ENCODE measurements around the gene CRYBG3.

CRYBG3 gene

GRCh38 chr3:97988784-97989568, 167.2 kb downstream of the CRYBG3 start:
- TF ChIP-seq ZFX (IDR thresholded peaks at IDR 0.05; ENCODE audit: borderline replicate concordance): no peak
- TF ChIP-seq, protein P1, sequence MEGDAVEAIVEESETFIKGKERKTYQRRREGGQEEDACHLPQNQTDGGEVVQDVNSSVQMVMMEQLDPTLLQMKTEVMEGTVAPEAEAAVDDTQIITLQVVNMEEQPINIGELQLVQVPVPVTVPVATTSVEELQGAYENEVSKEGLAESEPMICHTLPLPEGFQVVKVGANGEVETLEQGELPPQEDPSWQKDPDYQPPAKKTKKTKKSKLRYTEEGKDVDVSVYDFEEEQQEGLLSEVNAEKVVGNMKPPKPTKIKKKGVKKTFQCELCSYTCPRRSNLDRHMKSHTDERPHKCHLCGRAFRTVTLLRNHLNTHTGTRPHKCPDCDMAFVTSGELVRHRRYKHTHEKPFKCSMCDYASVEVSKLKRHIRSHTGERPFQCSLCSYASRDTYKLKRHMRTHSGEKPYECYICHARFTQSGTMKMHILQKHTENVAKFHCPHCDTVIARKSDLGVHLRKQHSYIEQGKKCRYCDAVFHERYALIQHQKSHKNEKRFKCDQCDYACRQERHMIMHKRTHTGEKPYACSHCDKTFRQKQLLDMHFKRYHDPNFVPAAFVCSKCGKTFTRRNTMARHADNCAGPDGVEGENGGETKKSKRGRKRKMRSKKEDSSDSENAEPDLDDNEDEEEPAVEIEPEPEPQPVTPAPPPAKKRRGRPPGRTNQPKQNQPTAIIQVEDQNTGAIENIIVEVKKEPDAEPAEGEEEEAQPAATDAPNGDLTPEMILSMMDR (IDR thresholded peaks at IDR 0.05): no peak
- H3K27ac ChIP-seq: no peak overlapping the region

GRCh38 chr3:97990624-97991292, 168.9 kb downstream of the CRYBG3 start:
- TF ChIP-seq ZFX (IDR thresholded peaks at IDR 0.05; ENCODE audit: borderline replicate concordance): no peak
- TF ChIP-seq, protein P1 (IDR thresholded peaks at IDR 0.05): no peak
- no peak overlapping the region for H3K27ac ChIP-seq

- no peak for TF ChIP-seq ZFX (IDR thresholded peaks at IDR 0.05; ENCODE audit: borderline replicate concordance)
- TF ChIP-seq, protein P1 (IDR thresholded peaks at IDR 0.05): no peak
- H3K27ac ChIP-seq: no peak overlapping the region
Measured at GRCh38 chr3:97991293-97991682, 169.5 kb downstream of the CRYBG3 start.

DNA sequence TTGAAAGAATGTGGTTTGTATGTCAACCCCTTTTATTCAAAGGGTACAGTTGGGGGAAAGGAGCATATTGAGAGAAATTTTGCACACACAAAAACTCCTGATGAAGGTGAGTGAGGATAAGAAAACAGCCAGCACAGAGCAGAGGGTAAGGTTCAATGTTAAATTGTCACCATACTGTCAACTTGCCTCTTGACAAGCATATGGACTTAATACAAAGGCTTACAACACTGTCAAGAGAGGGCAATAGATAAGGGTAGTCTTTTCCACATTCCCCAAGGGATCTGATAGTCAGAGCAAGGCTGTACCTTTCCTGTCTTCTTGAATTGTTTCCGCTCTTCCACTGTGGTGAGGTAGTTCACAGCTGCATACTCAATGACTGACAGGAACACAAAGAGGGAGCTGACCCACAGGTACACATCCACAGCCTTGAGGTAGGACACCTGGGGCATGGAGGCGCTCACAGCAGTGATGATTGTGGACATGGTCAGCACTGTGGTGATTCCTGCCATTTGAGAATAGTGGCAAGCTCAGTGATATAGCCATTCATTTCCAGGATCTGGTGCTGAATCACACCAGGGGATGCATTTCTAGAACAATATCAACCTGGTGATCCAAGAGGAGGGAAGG, 170.8 kb downstream of the CRYBG3 start:
- TF ChIP-seq ZFX (IDR thresholded peaks at IDR 0.05; ENCODE audit: borderline replicate concordance): no peak
- TF ChIP-seq, protein P1 (IDR thresholded peaks at IDR 0.05): no peak
- H3K27ac ChIP-seq: no peak overlapping the region

DNA sequence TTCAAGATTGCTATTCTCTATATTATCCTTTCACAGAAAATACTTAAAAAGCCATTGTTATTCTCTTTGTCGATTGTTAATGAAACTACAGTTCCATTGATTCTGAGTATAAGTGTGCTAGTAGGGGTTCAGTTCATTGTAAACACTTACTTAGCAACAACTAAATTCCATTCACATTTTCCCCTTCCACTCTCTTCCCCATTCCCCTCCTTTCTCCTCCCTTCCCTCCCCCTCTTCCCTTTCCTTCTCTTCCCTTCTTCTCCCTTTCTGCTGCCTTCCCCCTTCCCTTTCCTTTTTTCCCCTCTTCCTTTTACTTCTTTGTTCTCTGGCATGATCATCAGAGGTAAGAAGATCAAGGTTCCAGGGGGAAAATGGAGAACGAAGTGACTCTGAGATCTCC, 171.7 kb downstream of the CRYBG3 start:
- no peak for TF ChIP-seq ZFX (IDR thresholded peaks at IDR 0.05; ENCODE audit: borderline replicate concordance)
- TF ChIP-seq, protein P1 (IDR thresholded peaks at IDR 0.05): no peak
- no peak overlapping the region for H3K27ac ChIP-seq

DNA sequence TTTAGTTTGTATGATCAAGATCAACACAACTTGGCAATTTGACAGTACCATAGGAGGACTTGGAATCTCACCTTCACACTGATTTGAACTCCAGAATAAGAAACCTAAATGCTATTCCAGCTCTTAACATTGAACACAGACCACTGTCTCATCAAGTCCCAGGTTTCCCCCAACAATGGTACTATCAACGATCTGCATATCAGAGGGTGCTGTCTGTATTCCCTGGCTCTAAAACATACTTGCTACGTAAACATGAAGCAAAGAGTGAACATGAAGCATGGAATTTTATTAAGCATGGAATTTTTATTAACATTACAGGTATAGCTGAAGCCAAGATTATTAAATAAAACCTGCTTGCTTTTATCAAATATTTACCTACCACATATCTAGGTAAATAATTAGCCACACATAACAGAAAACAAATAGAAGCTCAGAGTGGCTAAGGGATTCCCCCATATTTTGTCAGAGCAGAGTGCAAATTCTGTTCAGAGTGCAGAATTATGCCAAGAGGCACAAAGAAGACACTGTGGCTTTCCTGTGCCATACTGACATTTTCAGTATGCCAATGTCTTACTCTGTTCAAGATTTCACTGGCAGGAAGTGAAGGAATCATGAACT, 172.6 kb downstream of the CRYBG3 start:
- H3K27ac ChIP-seq: peak overlapping the region; percentile 35
- TF ChIP-seq, protein P1 (IDR thresholded peaks at IDR 0.05): no peak
- no peak for TF ChIP-seq ZFX (IDR thresholded peaks at IDR 0.05; ENCODE audit: borderline replicate concordance)
